NCI-H2029 (cell line): Measurements from ENCODE around the gene CISD2.
"Not testable (repeated sequence)": the region's sequence is repeated elsewhere in the genome, so short reads cannot be mapped to it uniquely, and the experiment has no call there.

Experiments used
- DNase-seq: peaks from one replicate; lab custom pipeline; 2025; lab: John Stamatoyannopoulos, UW

CISD2 gene

DNA sequence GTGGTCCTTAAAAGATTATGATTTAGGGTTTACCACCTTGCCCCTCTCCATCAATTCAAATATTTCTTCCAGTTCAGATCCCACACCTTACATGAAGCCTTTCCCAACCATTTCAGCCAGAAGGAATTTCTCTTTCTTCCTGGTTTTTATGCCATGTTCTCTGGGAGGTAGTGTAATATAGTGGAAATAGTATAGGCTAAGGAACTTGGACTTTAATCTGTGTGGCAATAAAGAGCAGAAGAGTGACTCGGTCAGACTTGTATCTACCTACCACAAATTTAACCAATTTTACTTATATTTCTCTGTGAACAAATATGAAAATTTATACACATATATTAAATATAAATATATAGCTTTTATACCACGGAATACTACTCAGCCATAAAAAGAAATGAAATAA is 18.4 kb upstream of the CISD2 start:
- DNase-seq: no peak

DNA sequence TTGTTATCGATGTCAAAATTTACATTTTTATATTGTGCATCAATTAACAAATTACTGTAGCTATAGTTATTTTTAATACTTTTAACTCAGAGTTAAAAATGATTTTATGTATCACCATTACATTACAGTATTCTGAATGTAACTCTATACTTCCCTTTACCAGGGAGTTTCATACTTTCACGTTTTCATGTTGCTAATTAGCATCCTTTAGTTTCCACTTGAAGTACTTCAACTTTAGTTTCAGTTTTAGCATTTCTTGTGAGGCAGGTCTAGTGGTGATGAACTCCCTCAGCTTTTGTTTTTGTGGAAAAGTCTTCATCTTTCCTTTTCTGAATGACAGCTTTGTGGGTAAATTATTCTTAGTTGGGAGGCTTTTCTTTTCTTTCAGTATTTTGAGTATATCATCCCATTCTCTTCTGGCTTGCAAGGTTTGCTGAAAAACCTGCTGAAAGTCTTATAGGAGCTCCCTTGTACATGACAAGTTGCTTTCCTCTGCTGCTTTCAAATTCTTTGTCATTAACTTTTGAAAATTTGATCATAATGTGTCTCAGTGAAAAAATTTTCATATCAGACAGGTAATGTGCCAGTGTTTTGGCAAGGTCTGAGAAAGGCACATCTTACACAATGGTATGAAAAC is 9.8 kb upstream of the CISD2 start:
- DNase-seq: no peak

- no peak for DNase-seq
Measured at GRCh38 chr4:102860611-102861324, 8.0 kb upstream of the CISD2 start.

- DNase-seq: no peak
Measured at GRCh38 chr4:102862016-102862415, 6.8 kb upstream of the CISD2 start.

DNA sequence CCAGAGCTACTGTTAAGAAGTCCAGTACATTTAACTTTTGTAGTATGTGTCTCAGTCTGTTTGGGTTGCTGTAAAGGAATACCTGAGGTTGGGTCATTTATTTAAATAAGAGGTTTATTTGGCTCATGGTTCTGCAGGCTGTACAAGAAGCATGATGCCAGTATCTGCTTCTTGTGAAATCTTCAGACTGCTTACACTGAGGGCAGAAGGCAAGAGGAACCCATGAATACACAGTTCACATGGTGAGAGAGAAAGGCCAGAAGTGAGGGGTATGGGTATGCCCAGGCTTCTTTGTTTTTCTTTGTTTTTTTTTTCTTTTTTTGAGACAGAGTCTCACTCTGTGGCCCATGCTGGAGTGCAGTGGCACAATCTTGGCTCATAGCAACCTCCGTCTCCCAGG is 6.0 kb upstream of the CISD2 start:
- DNase-seq: no peak

DNA sequence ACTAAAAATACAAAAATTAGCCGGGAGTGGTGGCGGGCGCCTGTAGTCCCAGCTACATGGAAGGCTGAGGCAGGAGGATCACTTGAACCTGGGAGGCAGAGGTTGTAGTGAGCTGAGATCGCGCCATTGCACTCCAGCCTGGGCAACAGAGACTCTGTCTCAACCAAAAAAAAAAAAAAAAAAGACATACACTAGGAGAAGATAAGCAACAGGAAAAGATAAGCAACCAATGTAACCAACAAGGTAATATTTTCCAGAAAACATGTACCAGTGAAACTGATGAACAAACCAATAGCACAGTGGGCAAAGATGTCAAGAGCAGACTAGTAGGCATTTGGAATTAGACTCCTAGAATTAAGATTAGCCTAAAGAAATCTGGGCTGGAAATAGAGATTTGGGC is 3.5 kb upstream of the CISD2 start:
- not testable (repeated sequence) for DNase-seq

DNA sequence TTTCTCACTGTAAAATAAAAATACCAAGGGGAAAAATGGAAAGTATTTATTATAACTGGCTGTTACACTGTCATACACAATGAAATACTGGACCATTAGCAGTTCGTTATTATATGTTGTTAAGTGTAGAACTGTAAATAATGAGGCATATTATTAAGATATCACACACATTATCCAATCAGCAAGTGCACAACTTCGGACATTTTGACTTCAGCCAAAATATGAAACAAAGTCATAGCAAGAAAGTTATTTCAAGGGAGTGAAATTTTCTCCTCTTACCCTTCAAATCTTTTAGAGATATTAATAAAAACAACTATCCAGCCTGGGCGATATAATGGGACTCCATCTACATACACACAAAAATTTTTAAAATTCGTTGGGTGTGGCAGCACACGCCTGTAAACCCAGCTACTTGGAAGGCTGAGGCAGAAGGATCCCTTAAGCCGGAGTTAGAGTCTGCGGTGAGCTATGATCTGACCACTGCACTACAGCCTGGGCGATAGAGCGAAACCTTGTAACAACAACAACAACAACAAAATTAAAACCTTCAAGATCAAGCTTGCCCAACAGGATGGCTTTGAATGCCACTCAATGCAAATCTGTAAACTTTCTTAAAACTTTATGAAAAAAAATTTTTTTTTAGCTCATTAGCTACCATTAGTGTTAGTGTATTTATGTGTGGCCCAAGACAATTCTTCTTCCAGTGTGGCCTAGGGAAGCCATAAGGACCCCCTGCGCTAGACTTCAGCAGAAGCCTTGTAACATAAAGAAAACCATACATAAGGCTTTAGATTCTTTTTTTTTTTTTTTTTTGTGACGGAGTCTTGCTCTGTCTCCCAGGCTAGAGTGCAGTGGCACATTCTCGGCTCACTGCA is 1.3 kb upstream of the CISD2 start:
- DNase-seq: no peak

DNA sequence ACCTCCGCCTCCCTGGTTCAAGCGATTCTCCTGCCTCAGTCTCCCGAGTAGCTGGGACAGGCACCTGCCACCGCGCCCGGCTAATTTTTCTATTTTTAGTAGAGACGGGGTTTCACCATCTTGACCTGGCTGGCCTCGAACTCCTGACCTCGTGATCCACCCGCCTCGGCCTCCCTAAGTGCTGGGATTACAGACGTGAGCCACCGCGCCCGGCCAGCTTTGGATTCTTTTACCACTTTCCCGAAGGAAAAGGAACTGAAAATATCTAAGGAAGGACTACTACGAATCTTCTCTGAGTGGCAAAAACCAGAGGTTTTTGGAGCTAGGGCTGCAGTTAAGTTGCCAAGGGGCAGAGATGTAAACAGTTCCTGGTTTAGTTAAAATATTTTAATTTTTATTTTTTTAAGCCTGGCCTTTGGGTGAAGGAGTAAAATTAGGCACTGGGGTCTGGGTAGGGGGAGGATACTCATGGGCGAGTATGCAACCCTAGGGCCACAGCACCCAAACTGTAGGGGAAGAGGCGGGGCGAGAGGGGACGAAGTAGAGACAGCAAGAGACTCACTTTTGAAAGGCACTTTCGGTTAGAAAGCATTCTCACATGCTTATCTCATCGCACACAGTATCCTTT is 525 bp upstream of the CISD2 start:
- no peak for DNase-seq

DNA sequence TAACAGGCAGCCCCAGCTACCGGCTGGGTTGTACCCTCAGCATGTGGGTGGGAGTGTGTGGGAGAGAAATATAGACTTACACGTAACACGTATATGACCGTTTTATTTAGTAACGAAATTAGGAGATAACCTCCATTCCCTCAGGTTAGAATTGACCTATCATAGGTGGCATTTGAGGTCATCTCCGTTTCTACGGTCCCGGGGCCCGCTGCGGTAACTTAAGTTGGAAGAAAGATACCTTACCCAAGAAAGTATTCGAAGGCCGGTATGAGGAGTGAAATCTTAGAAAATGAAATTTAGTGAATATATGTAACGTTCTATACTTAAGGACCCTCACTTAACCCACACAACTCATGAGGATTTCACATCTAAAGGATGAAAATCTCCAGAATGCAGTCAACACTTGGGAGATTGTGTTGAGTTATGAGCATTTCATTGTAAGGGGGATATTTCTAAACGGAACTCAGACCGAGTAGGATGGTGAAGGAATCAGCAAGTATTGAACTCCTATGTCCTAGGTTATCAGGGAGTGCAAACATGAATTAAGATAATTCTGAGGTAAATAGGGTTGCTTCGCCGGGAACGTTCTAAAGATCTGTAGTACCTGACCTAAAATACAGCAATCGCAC is 891 bp downstream of the CISD2 start:
- DNase-seq: no peak

DNA sequence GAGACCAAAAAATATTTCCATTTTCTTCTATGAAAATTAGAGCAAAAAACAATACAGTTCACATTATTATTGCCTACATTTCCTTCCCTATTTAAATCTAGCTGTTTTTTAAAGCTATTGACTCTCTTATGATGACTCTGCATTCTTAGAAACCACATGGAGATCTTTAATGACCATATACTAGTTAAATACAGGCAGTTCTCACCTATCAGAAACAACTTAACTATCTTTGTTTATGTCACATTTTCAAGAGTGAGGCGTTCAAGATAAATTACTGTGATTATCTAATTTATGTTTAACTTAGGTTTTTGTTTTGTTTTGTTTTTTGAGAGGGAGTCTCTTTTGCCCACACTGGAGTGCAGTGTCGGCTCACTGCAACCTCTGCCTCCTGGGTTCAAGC is 3.0 kb downstream of the CISD2 start:
- no peak for DNase-seq

DNA sequence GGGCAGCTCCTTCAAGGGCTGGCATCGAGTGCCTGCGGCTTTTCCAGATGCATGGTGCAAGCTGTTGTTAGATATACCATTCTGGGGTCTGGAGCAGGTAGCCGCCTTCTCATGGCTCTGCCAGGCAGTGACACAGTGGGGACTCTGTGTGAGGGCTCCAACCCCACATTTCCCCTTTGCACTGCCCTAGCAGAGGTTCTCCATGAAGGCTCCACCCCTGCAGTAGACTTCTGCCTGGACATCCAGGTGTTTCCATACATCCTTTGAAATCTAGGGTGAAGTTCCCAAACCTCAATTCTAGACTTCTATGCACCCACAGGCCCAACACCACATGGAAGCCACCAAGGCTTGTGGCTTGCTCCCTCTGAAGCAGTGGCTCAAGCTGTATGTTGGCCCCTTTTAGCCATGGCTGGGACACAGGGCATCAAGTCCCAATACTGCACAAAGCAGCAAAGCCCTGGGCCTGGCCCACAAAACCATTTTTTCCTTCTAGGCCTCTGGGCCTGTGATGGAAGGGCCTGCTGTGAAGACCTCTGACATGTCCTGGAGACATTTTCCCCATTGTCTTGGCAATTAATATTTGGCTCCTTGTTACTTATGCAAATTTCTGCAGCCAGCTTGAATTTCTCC is 8.8 kb downstream of the CISD2 start:
- DNase-seq: not testable (repeated sequence)

GRCh38 chr4:102878349-102878748 is 9.6 kb downstream of the CISD2 start:
- DNase-seq: not testable (repeated sequence)

- no peak for DNase-seq
Measured at GRCh38 chr4:102878901-102879300, 10.1 kb downstream of the CISD2 start.

DNA sequence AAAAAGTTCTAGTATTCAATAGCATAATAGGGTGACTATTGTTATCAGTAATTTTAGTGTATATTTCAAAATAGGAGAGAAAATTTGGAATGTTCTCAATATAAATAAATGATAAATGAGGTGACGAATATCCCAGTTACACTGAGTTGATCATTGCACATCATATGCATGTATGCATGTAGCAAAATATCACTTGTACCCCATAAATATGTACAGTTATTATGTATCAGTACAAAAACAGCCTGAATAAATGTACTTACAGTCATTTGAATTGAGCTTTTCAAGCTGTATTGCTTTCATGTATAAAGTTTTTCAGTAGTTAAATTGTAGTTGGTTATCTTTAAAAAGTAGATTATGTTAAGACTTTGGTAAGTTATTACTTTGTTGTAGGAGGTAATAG is 12.6 kb downstream of the CISD2 start:
- no peak for DNase-seq

DNA sequence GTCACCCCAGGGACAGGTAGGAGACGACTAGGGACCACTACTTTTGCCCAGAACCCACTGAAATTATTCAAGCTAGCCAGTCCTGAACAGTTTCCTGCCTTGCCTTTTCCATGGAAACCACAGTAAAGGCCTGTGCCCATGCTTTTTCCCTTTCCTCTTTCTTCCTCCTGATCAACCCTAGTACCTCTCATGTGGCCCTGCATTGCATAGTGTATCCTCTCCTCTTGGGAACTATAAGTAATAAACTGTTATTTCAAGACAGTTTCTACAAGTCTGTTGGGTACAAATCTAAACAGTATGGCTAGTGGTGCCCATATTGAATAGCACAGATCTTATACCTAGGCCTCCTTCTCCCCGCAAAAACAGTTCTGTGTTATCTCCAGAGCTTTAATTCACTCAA is 14.5 kb downstream of the CISD2 start:
- DNase-seq: no peak

DNA sequence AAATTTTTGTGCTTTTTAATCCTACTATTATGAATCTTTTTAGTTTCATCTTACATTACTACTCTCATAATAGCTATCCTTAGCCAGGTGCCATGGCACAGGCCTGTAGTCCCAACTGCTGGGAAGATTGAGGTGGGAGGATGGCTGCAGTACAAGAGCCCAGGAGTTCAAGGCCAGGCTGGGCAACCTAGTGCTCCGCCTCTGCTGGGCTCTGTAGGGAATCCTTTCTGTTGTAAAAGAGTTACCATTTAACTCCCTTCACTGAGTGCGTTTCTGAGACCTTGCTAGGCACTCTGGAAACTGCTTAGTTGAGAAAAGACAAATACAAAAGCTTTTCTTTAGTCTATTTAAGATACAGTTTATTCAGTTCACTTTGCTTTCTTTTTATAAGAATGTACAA is 19.8 kb downstream of the CISD2 start:
- DNase-seq: not testable (repeated sequence)

- not testable (repeated sequence) for DNase-seq
Measured at GRCh38 chr4:102889866-102890265, 21.1 kb downstream of the CISD2 start.

GRCh38 chr4:102896547-102896946 is 27.8 kb downstream of the CISD2 start:
- DNase-seq: not testable (repeated sequence)

DNA sequence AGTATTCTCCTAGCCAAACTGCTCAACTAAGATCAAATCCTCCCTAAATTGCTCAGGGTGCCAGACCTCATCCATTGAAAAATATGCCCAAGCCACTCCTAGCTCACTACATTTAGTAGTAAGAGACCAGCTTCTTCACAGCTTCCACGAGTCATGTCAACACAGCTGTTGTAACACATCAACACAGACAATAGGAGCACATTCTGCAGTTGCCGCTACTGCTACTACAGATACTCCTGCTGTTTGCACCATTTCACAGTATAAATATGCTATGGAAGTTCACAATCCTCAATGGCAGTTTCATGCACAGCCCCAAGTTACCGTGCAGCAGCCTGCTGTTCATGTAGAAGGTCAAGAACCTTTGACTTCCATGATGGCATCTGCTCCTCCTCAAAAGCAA is 28.8 kb downstream of the CISD2 start:
- DNase-seq: not testable (repeated sequence)

DNA sequence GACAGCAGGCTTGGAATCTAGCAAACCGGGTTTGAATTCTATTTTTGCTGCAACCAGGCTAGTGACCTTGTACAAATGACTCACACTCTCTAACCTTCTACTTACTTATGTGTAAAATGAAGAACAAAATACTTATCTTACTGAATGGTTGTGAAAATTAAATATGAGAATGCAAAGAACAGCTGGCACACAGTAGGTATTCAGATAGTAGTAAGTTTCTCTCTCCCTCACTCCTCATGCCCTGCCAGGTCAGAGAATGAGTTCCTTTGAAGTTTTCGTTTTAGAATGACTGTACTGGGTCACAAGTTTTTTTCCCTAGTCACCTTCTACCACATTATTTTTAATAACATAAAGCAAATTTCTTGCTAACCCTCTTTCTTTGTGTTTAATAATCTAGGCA is 33.0 kb downstream of the CISD2 start:
- no peak for DNase-seq

DNA sequence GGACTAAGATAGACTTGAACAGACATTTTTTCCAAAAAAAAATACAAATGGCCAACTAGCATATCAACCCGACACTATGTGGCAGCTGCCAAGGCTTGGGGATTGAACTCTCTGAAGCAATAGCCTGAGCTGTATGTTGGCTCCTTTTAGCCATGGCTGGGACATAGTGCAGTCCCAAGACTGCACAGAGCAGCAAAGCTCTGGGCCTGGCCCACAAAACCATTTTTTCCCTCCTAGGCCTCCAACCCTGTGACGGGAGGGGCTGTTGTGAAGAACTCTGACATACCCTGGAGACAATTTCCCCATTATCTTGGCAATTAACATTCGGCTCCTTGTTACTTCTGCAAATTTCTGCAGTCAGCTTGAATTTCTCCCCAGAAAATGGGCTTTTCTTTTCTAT is 50.1 kb downstream of the CISD2 start:
- DNase-seq: no peak
